ENCODE data around the gene SFMBT2. TPM values are rescaled to one million over a fixed set of nuclear protein-coding genes. Genes with fewer than 3 reads are reported as not detected.
A peak's percentile ranks its signal among the peaks of the same experiment; 100 is the strongest.

The SFMBT2 gene
- total RNA-seq, 6 experiments from 2014 or later, result 0.03 to 0.12 (median 0.06) TPM

GRCh38 chr10:7424315-7424714 lies 13.5 kb upstream of the SFMBT2 start:
- H3K4me3 Mint-ChIP-seq, result no peak overlapping the region
- no peak overlapping the region for H3K27ac Mint-ChIP-seq
- H3K27me3 Mint-ChIP-seq (ENCODE audit: insufficient read depth), result peaks cover 5% of the 10 kb centered on the region
- H3K4me1 Mint-ChIP-seq (ENCODE audit: low read depth), result no peaks in the 10 kb centered on the region
- DNase-seq, result no peak
- TF ChIP-seq CTCF (IDR thresholded peaks at IDR 0.05), result no peak
- no peaks in the 10 kb centered on the region for H3K36me3 Mint-ChIP-seq (ENCODE audit: low read depth)
- H3K9me3 Mint-ChIP-seq, result no peaks in the 10 kb centered on the region

- Mint-ChIP-seq H3K4me1 (ENCODE audit: low read depth) (no peaks in the 10 kb centered on the region), H3K9me3 (no peaks in the 10 kb centered on the region), H3K27me3 (ENCODE audit: insufficient read depth) (peaks cover 5% of the 10 kb centered on the region), H3K4me3 (no peak overlapping the region), H3K36me3 (ENCODE audit: low read depth) (no peaks in the 10 kb centered on the region), H3K27ac (no peak overlapping the region)
- no peak for DNase-seq
- TF ChIP-seq CTCF (IDR thresholded peaks at IDR 0.05), result no peak
Measured at GRCh38 chr10:7423521-7423920, 12.7 kb upstream of the SFMBT2 start.

GRCh38 chr10:7421526-7421925 lies 10.7 kb upstream of the SFMBT2 start:
- H3K27ac Mint-ChIP-seq, result no peak overlapping the region

GRCh38 chr10:7419998-7420397 lies 9.2 kb upstream of the SFMBT2 start:
- H3K9me3 Mint-ChIP-seq, result no peaks in the 10 kb centered on the region
- H3K4me1 Mint-ChIP-seq (ENCODE audit: low read depth), result no peaks in the 10 kb centered on the region
- no peaks in the 10 kb centered on the region for H3K36me3 Mint-ChIP-seq (ENCODE audit: low read depth)
- H3K27me3 Mint-ChIP-seq (ENCODE audit: insufficient read depth), result peaks cover 9% of the 10 kb centered on the region
- no peak for DNase-seq
- no peak for TF ChIP-seq CTCF (IDR thresholded peaks at IDR 0.05)
- no peak overlapping the region for H3K4me3 Mint-ChIP-seq
- no peak overlapping the region for H3K27ac Mint-ChIP-seq

More at GRCh38 chr10:7421526-7421925, 10.7 kb upstream of the SFMBT2 start:
- no peak for TF ChIP-seq CTCF (IDR thresholded peaks at IDR 0.05)
- peaks cover 5% of the 10 kb centered on the region for H3K27me3 Mint-ChIP-seq (ENCODE audit: insufficient read depth)
- DNase-seq, result no peak
- no peaks in the 10 kb centered on the region for H3K36me3 Mint-ChIP-seq (ENCODE audit: low read depth)
- H3K9me3 Mint-ChIP-seq, result no peaks in the 10 kb centered on the region
- H3K4me1 Mint-ChIP-seq (ENCODE audit: low read depth), result no peaks in the 10 kb centered on the region
- H3K4me3 Mint-ChIP-seq, result no peak overlapping the region

GRCh38 chr10:7417807-7418206 lies 7.0 kb upstream of the SFMBT2 start:
- H3K4me1 Mint-ChIP-seq (ENCODE audit: low read depth), result no peaks in the 10 kb centered on the region
- no peak overlapping the region for H3K4me3 Mint-ChIP-seq
- H3K9me3 Mint-ChIP-seq, result no peaks in the 10 kb centered on the region
- H3K27ac Mint-ChIP-seq, result no peak overlapping the region
- peaks cover 17% of the 10 kb centered on the region for H3K27me3 Mint-ChIP-seq (ENCODE audit: insufficient read depth)
- DNase-seq, result no peak
- TF ChIP-seq CTCF (IDR thresholded peaks at IDR 0.05), result no peak
- H3K36me3 Mint-ChIP-seq (ENCODE audit: low read depth), result no peaks in the 10 kb centered on the region

- Mint-ChIP-seq H3K27ac (no peak overlapping the region), H3K4me3 (no peak overlapping the region), H3K36me3 (ENCODE audit: low read depth) (no peaks in the 10 kb centered on the region), H3K9me3 (no peaks in the 10 kb centered on the region), H3K27me3 (ENCODE audit: insufficient read depth) (peaks cover 20% of the 10 kb centered on the region), H3K4me1 (ENCODE audit: low read depth) (no peaks in the 10 kb centered on the region)
- peak; percentile 77 for TF ChIP-seq CTCF (IDR thresholded peaks at IDR 0.05)
- peak; percentile 27 for DNase-seq
Measured at GRCh38 chr10:7417103-7417623, 6.3 kb upstream of the SFMBT2 start.

All from HFFc6 (cell line).